Measurements from ENCODE around the gene PPP6R2.

PPP6R2 gene

DNA sequence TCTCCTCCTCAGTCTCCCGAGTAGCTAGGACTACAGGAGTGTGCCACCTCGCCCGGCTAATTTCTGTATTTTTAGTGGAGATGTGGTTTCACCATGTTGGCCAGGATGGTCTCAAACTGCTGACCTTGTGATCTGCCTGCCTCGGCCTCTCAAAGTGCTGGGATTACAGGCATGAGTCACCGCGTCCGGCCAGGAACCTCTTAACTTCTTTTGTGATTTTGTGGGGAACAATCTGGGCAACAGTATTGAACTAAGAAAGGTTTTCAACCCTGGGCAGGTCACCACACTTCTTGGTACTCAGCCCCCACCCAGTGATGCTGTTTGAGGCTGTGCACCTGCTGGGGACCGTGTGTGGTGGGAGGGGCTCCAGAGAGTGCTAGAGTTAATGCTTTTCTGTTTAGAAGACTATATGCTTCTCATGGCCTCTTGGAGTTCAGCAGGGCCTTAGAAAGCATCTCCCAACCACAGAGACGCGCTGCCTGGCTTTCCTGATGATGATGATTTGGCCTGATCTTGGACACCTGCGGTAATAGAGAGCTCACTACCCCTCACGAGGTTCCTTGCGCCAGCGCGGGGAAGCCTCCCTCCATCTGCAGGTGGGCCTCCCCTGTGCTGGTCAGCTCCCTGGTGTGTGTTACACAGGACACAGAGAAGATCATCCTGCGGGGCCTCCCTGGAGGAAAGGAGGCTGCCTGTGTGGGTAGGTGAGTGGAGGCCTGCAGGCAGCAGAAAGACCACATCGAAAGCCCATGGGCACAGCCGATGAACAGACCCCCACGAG is 17.5 kb upstream of the PPP6R2 start:
- H3K9me3 ChIP-seq (ENCODE audit: low read length): no peaks in the 10 kb centered on the region
- H2AFZ ChIP-seq (ENCODE audit: low read length): no peak overlapping the region
- H3K27me3 ChIP-seq (ENCODE audit: insufficient read depth, low read length): no peaks in the 10 kb centered on the region
- TF ChIP-seq EZH2 (IDR thresholded peaks at IDR 0.05; ENCODE audit: borderline replicate concordance, low read length): no peak
- TF ChIP-seq, protein P1, sequence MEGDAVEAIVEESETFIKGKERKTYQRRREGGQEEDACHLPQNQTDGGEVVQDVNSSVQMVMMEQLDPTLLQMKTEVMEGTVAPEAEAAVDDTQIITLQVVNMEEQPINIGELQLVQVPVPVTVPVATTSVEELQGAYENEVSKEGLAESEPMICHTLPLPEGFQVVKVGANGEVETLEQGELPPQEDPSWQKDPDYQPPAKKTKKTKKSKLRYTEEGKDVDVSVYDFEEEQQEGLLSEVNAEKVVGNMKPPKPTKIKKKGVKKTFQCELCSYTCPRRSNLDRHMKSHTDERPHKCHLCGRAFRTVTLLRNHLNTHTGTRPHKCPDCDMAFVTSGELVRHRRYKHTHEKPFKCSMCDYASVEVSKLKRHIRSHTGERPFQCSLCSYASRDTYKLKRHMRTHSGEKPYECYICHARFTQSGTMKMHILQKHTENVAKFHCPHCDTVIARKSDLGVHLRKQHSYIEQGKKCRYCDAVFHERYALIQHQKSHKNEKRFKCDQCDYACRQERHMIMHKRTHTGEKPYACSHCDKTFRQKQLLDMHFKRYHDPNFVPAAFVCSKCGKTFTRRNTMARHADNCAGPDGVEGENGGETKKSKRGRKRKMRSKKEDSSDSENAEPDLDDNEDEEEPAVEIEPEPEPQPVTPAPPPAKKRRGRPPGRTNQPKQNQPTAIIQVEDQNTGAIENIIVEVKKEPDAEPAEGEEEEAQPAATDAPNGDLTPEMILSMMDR (IDR thresholded peaks at IDR 0.05; ENCODE audit: low read length): no peak
- H3K9me2 ChIP-seq (ENCODE audit: low read depth, low read length): no peaks in the 10 kb centered on the region
- no peak overlapping the region for H3K27ac ChIP-seq (ENCODE audit: low read depth, low read length, poor library complexity, severe bottlenecking)
- no peak overlapping the region; the same call in 1 of the 2 replicates for H3K4me2 ChIP-seq (ENCODE audit: low read length)
- no peak overlapping the region for H3K4me3 ChIP-seq (ENCODE audit: low read depth, low read length, poor library complexity, severe bottlenecking)
- no peaks in the 10 kb centered on the region for H3K36me3 ChIP-seq (ENCODE audit: insufficient read depth, low read length)
- H3K79me2 ChIP-seq (ENCODE audit: insufficient read depth, low read length): no peaks in the 10 kb centered on the region
- no peaks in the 10 kb centered on the region for H4K20me1 ChIP-seq (ENCODE audit: insufficient read depth, low read length)
- no peak overlapping the region for H3K9ac ChIP-seq (ENCODE audit: low read length)
- peaks cover 22% of the 10 kb centered on the region for H3K4me1 ChIP-seq (ENCODE audit: insufficient read depth, low read length, severe bottlenecking)
- H3F3A ChIP-seq (ENCODE audit: insufficient read depth, low read length): no peaks in the 10 kb centered on the region

- Histone ChIP-seq H3K9me2 (ENCODE audit: low read depth, low read length) (no peaks in the 10 kb centered on the region), H3K4me2 (ENCODE audit: low read length) (peak overlapping the region; percentile 65), H3K27me3 (ENCODE audit: insufficient read depth, low read length) (no peaks in the 10 kb centered on the region), H3K9me3 (ENCODE audit: low read length) (no peaks in the 10 kb centered on the region), H2AFZ (ENCODE audit: low read length) (no peak overlapping the region), H3K79me2 (ENCODE audit: insufficient read depth, low read length) (no peaks in the 10 kb centered on the region), H3K27ac (ENCODE audit: low read depth, low read length, poor library complexity, severe bottlenecking) (no peak overlapping the region), H3K9ac (ENCODE audit: low read length) (peak overlapping the region; percentile 57; the same call in 1 of the 2 replicates), H4K20me1 (ENCODE audit: insufficient read depth, low read length) (no peaks in the 10 kb centered on the region), H3F3A (ENCODE audit: insufficient read depth, low read length) (no peaks in the 10 kb centered on the region), H3K36me3 (ENCODE audit: insufficient read depth, low read length) (no peaks in the 10 kb centered on the region), H3K4me3 (ENCODE audit: low read depth, low read length, poor library complexity, severe bottlenecking) (peak overlapping the region; percentile 65), H3K4me1 (ENCODE audit: insufficient read depth, low read length, severe bottlenecking) (peaks cover 30% of the 10 kb centered on the region)
- TF ChIP-seq EZH2 (IDR thresholded peaks at IDR 0.05; ENCODE audit: borderline replicate concordance, low read length): no peak
- TF ChIP-seq, protein P1 (IDR thresholded peaks at IDR 0.05; ENCODE audit: low read length): no peak; the same call in 1 of the 2 replicates
Measured at GRCh38 chr22:50326225-50326955, 16.7 kb upstream of the PPP6R2 start.

DNA sequence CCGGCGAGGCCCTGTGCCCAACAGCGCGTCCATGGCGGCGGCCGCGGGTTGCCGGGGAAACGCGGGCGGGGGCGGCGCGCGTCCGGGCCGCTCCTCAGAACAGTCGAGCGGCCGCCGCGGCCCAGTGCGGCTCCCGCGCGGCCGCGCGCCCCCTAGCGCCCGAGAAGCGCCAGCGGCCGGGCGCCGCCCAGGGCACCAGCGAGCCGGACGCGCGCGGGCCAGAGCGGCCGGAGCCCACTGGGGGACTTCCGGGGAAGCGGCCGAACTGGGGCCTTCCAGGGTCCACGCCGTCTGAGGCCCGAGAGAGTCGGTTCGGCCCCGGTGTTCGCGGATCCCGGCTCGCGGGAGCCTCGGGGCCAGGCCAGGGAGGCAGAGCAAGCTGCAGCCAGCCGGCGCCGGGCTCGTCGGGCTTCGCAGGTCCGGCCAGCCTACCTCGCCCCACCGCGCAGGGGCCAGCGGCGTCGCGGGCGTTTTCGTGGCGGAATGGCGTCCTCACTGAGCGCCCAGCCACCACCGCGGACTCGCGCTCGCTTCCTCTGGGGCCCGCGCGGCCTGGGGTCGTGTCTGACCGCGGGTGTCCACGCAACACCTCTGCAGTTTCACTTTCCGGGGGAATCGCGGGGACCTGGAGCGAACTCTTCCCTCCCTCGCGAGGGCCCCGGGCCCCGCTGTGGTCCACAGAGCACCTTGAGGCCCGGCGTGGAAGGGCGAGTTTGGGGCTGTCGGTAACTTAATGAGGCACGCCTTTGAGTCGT is 16.0 kb upstream of the PPP6R2 start, which contains the start of gene DENND6B:
TSS of gene DENND6B (minus strand) at position 57 of the 755 bp plus-strand sequence. CDS start at position 33, 24 bp downstream.
- no peaks in the 10 kb centered on the region for H3K36me3 ChIP-seq (ENCODE audit: insufficient read depth, low read length)
- peak within 1 kb of the TSS; percentile 77 for H3K9ac ChIP-seq (ENCODE audit: low read length)
- peak within 1 kb of the TSS; percentile 29 for H3K27ac ChIP-seq (ENCODE audit: low read depth, low read length, poor library complexity, severe bottlenecking)
- no peaks in the 10 kb centered on the region for H3K79me2 ChIP-seq (ENCODE audit: insufficient read depth, low read length)
- H3K4me3 ChIP-seq (ENCODE audit: low read depth, low read length, poor library complexity, severe bottlenecking): peak within 1 kb of the TSS; percentile 65
- H3K9me2 ChIP-seq (ENCODE audit: low read depth, low read length): no peaks in the 10 kb centered on the region
- H3K4me1 ChIP-seq (ENCODE audit: insufficient read depth, low read length, severe bottlenecking): peaks cover 32% of the 10 kb centered on the region
- peak within 1 kb of the TSS; percentile 91 for H3K4me2 ChIP-seq (ENCODE audit: low read length)
- H4K20me1 ChIP-seq (ENCODE audit: insufficient read depth, low read length): no peaks in the 10 kb centered on the region
- no peaks in the 10 kb centered on the region for H3F3A ChIP-seq (ENCODE audit: insufficient read depth, low read length)
- H3K9me3 ChIP-seq (ENCODE audit: low read length): no peaks in the 10 kb centered on the region
- TF ChIP-seq, protein P1 (IDR thresholded peaks at IDR 0.05; ENCODE audit: low read length): no peak
- H2AFZ ChIP-seq (ENCODE audit: low read length): 0 out of 2 replicates have a peak within 1 kb of the TSS, but pooled peaks have one; percentile 6
- H3K27me3 ChIP-seq (ENCODE audit: insufficient read depth, low read length): no peaks in the 10 kb centered on the region

Data from OCI-LY1 (cell line).